GM19099 (cell line): ENCODE results near the gene NFE2L3.

ENCODE experiments used
- POLR2A ChIP-seq: IDR thresholded peaks from 3 replicates; pipeline ENCODE4 v1.6.1; 2011; ENCODE audit warnings: low read depth; ENCODE audit not compliant: insufficient read length; ENCODE audit errors: extremely low read depth

NFE2L3 gene

GRCh38 chr7:26143298-26144048 is 8.5 kb upstream of the NFE2L3 start:
- TF ChIP-seq POLR2A = no peak

GRCh38 chr7:26144184-26145080 is 7.6 kb upstream of the NFE2L3 start:
- TF ChIP-seq POLR2A = no peak

GRCh38 chr7:26145238-26145637 is 6.8 kb upstream of the NFE2L3 start:
- TF ChIP-seq POLR2A = no peak

- no peak for TF ChIP-seq POLR2A
These were observed 5.0 kb upstream of the NFE2L3 start for GRCh38 chr7:26147030-26147429.

GRCh38 chr7:26149391-26149977 is 2.5 kb upstream of the NFE2L3 start:
- no peak for TF ChIP-seq POLR2A

GRCh38 chr7:26151096-26151495 is 902 bp upstream of the NFE2L3 start:
- no peak for TF ChIP-seq POLR2A

GRCh38 chr7:26151650-26151952 is 397 bp upstream of the NFE2L3 start:
- no peak for TF ChIP-seq POLR2A

- TF ChIP-seq POLR2A = no peak
These were observed 1.3 kb downstream of the NFE2L3 start for GRCh38 chr7:26153241-26153822.

GRCh38 chr7:26153823-26154783 is 2.1 kb downstream of the NFE2L3 start:
- peak; percentile 52 for TF ChIP-seq POLR2A

GRCh38 chr7:26155531-26156375 is 3.8 kb downstream of the NFE2L3 start:
- TF ChIP-seq POLR2A = no peak

GRCh38 chr7:26156451-26157420 is 4.7 kb downstream of the NFE2L3 start:
- TF ChIP-seq POLR2A = no peak

- TF ChIP-seq POLR2A = no peak
These were observed 5.6 kb downstream of the NFE2L3 start for GRCh38 chr7:26157520-26158105.
